DND-41 (cell line): Measurements from ENCODE around the gene MAP3K14.

Experiments
- ATAC-seq: fragments of 200-7000 bp; cut with Tn5 transposase; 3 replicates; pipeline ENCODE4 v1.9.1; 2021; ENCODE audit warnings: low read depth; ENCODE audit not compliant: insufficient read depth
- DNase-seq: peaks from one replicate; pipeline ENCODE4 v3.0.0-alpha.2; 2020
- H2AFZ ChIP-seq: 2 replicates; pipeline ENCODE4 v1.6.0; 2012; ENCODE audit warnings: low read depth, low read length
- H3K27ac ChIP-seq: 2 replicates; pipeline ENCODE4 v1.5.1; 2012; ENCODE audit warnings: low read length, inconsistent platforms
- H3K27me3 ChIP-seq: fragments of 200-600 bp; sonication (generic); 2 replicates; pipeline ENCODE4 v1.6.0; 2012; ENCODE audit warnings: low read length, mild to moderate bottlenecking, inconsistent platforms; ENCODE audit not compliant: insufficient read depth, poor library complexity
- H3K36me3 ChIP-seq: 2 replicates; pipeline ENCODE4 v1.5.1; 2012; ENCODE audit warnings: low read length, inconsistent platforms; ENCODE audit not compliant: insufficient read depth
- H3K4me1 ChIP-seq: 2 replicates; pipeline ENCODE4 v1.5.1; 2012; ENCODE audit warnings: mild to moderate bottlenecking, low read length; ENCODE audit not compliant: insufficient read depth
- H3K4me2 ChIP-seq: 2 replicates; pipeline ENCODE4 v1.6.0; 2012; ENCODE audit warnings: mild to moderate bottlenecking, moderate library complexity, low read length, inconsistent platforms; ENCODE audit not compliant: insufficient read depth
- H3K4me3 ChIP-seq, 2 experiments: fragments of 200-600 bp in 1 of 2; shearing (Covaris generic) in 1 of 2; 2 replicates each; pipeline ENCODE4 v1.5.1; 2012 to 2016; ENCODE audit warnings: inconsistent platforms in 2 of 2, low read length in 2 of 2, mild to moderate bottlenecking in 2 of 2, low read depth in 1 of 2, moderate library complexity in 1 of 2
- H3K79me2 ChIP-seq: 2 replicates; pipeline ENCODE4 v1.6.0; 2012; ENCODE audit warnings: low read length, inconsistent platforms; ENCODE audit not compliant: insufficient read depth
- H3K9ac ChIP-seq: 2 replicates; pipeline ENCODE4 v1.6.0; 2012; ENCODE audit warnings: low read depth, mild to moderate bottlenecking, inconsistent platforms, low read length, moderate library complexity
- H3K9me3 ChIP-seq: 2 replicates; pipeline ENCODE4 v1.5.1; 2012; ENCODE audit warnings: low read length, moderate library complexity, mild to moderate bottlenecking, inconsistent platforms; ENCODE audit not compliant: insufficient read depth, severe bottlenecking
- H4K20me1 ChIP-seq: 2 replicates; pipeline ENCODE4 v1.6.0; 2012; ENCODE audit warnings: low read length; ENCODE audit not compliant: insufficient read depth
- EZH2 ChIP-seq: IDR thresholded peaks from 3 replicates; pipeline ENCODE4 v1.6.1; 2012; ENCODE audit warnings: borderline replicate concordance, low read depth, mild to moderate bottlenecking, moderate library complexity, low read length, inconsistent platforms; ENCODE audit not compliant: severe bottlenecking
- TF ChIP-seq, protein P1 (sequence below): IDR thresholded peaks from 2 replicates; pipeline ENCODE4 v1.5.1; 2012; ENCODE audit warnings: borderline replicate concordance, low read length, moderate library complexity, mild to moderate bottlenecking; ENCODE audit not compliant: poor library complexity, severe bottlenecking; ENCODE audit errors: extremely low read depth

MAP3K14 gene

DNA sequence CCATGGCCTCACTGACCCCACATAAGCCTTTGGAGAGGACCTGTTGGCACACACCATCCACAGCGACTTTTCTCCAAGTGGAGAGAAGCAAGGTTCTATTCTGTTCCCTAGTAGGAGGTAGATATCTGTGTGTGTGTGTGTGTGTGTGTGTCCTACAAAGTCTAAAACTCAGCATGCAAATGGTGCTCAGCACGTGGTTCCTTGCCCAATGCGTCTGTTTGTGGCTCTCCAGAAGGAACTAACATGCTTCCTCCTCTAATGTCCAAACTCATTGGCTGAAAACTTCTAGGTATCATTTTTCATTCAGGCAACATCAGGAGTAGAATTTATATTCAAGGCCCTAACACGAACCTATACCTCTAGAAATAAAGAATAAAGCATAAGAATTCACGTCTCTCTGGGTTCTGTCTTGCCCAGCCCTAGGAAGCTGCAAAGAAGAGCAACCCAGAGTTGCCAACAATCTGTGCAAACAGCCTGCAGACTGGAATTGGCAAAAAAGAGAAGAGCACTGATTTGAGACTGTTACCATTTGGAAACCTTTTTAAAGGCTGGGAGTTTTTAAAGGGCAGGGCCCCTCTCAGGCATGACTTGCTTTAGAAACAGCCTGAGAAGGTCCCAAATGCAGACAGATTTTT, 25.5 kb downstream of the MAP3K14 start:
- Histone ChIP-seq H3K36me3 (peaks cover 45% of the 10 kb centered on the region), H3K4me2 (no peak overlapping the region), H3K4me3 (no peak overlapping the region), H4K20me1 (peaks cover 53% of the 10 kb centered on the region), H3K9ac (no peak overlapping the region), H3K27ac (no peak overlapping the region), H2AFZ (no peak overlapping the region), H3K27me3 (no peaks in the 10 kb centered on the region), H3K4me1 (no peaks in the 10 kb centered on the region), H3K79me2 (peaks cover 50% of the 10 kb centered on the region), H3K9me3 (no peaks in the 10 kb centered on the region)
- ATAC-seq (no peak), DNase-seq (no peak)
- TF ChIP-seq EZH2, result no peak
- TF ChIP-seq, protein P1, sequence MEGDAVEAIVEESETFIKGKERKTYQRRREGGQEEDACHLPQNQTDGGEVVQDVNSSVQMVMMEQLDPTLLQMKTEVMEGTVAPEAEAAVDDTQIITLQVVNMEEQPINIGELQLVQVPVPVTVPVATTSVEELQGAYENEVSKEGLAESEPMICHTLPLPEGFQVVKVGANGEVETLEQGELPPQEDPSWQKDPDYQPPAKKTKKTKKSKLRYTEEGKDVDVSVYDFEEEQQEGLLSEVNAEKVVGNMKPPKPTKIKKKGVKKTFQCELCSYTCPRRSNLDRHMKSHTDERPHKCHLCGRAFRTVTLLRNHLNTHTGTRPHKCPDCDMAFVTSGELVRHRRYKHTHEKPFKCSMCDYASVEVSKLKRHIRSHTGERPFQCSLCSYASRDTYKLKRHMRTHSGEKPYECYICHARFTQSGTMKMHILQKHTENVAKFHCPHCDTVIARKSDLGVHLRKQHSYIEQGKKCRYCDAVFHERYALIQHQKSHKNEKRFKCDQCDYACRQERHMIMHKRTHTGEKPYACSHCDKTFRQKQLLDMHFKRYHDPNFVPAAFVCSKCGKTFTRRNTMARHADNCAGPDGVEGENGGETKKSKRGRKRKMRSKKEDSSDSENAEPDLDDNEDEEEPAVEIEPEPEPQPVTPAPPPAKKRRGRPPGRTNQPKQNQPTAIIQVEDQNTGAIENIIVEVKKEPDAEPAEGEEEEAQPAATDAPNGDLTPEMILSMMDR, result no peak

DNA sequence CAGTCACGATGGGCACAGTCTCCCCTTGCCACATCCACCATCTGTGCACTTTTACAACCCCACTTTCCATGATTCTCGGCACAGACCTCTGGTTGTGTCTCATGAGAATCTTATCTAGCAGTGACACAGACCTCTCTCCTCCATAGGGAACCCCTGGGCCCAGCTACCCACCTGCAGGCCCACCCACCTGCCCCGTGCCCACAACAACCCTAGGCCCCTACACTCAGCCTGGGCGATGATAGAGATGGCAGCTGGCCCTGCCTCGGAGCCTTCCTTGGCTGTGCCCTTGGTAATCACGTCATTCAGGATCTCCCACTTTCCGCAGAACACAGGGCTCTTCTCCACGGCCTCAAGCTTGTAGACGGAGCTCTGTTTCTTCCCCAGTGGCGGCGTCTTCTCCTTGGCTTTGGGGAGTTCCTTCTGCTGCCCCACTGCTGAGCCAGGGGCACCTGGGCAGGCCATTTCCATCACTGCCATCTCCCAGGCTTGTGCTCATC, 26.5 kb downstream of the MAP3K14 start:
- TF ChIP-seq, protein P1, result no peak
- no peak for TF ChIP-seq EZH2
- H3K4me3 ChIP-seq, result no peak overlapping the region
- no peaks in the 10 kb centered on the region for H3K27me3 ChIP-seq
- no peak overlapping the region for H3K4me2 ChIP-seq
- DNase-seq (no peak), ATAC-seq (no peak)
- H3K27ac ChIP-seq, result no peak overlapping the region
- H3K9me3 ChIP-seq, result no peaks in the 10 kb centered on the region
- no peak overlapping the region for H2AFZ ChIP-seq
- H4K20me1 ChIP-seq, result peaks cover 50% of the 10 kb centered on the region
- H3K4me1 ChIP-seq, result no peaks in the 10 kb centered on the region
- no peak overlapping the region for H3K9ac ChIP-seq
- H3K79me2 ChIP-seq, result peaks cover 42% of the 10 kb centered on the region
- H3K36me3 ChIP-seq, result peaks cover 53% of the 10 kb centered on the region

DNA sequence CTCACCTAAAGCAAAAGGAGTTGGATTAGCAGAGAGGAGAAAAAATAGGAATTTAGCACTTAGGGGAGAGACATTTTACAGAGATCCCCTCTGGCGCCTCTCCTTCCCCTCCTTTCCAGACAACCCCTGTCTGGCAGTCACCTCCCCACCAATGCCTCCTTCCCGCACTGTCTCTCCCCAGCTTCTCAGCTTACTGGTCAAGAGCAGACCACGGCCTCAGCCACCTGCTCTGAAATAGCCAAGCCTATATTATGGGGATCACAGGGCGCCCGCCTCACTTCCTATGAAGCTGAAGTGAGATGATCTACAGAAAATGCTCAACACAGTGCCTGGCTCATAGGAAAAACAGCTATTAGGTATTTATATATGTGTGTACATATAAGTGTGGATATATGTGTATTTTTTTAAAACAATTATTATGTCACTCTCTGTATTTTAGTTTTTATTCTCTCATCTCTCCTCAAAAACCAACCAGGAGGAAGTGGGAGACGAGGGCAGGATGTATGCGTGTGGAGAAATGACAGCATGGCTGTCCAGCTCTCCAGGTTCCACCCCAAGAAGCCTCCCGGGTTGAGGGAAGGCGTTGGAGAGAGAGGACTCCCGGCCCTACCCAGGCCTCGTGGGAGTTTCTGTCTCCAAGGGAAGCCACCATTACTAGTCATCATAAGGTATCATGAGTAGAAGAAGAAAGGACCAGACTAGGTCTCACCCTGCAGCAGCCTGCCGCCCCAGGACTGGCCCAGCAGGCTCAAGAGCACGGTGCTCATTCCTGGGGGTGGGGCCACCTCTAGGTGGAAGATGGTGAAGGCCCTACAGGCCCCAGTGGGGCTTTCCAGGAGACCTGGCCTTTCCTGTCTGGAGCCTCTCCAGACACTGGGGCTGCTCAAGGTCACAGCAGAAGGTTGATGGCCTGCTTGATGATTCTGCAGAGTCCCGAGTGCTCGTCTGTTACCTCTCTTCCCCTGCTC, 27.2 kb downstream of the MAP3K14 start:
- Histone ChIP-seq H3K4me1 (no peaks in the 10 kb centered on the region), H3K9ac (no peak overlapping the region), H4K20me1 (peaks cover 48% of the 10 kb centered on the region), H3K79me2 (peaks cover 35% of the 10 kb centered on the region), H2AFZ (no peak overlapping the region), H3K4me2 (no peak overlapping the region), H3K4me3 (no peak overlapping the region), H3K27me3 (no peaks in the 10 kb centered on the region), H3K36me3 (peaks cover 60% of the 10 kb centered on the region), H3K9me3 (no peaks in the 10 kb centered on the region), H3K27ac (no peak overlapping the region)
- ATAC-seq (no peak), DNase-seq (no peak)
- TF ChIP-seq, protein P1, result no peak
- no peak for TF ChIP-seq EZH2
